Natural killer cell treated with Interleukin-12 subunit alpha and Interleukin-12 subunit beta and Interleukin-15 and Interleukin-18, amount 100 ng/mL, for 72 hours (primary cell): ENCODE results near the gene NPAS2. TPM values are rescaled to one million over a fixed set of nuclear protein-coding genes. Genes with fewer than 3 reads are reported as not detected.
A peak's percentile ranks its signal among the peaks of the same experiment; 100 is the strongest.

Source experiments
- ATAC-seq, 2 donors: fragments of 150-1000 bp; cut with Tn5 transposase in 1 of 2; sonication (Bioruptor Pico), chemical (Tn5 transposase) in 1 of 2; 2 replicates each; pipeline ENCODE4 v1.10.0; 2021
- DNase-seq: peaks from one replicate; pipeline ENCODE4 v3.0.0; 2022; ENCODE audit warnings: low spot score
- H3K27ac Mint-ChIP-seq, 2 donors: 1 replicate in 1 of 2; 2 replicates in 1 of 2; pipeline ENCODE4 v1.8.0; 2022; ENCODE audit warnings: mixed read lengths in 2 of 2, mild to moderate bottlenecking in 1 of 2, moderate library complexity in 1 of 2
- H3K27me3 Mint-ChIP-seq, 2 donors: 1 replicate in 1 of 2; 2 replicates in 1 of 2; pipeline ENCODE4 v1.8.0; 2022; ENCODE audit warnings: mixed read lengths in 2 of 2
- H3K36me3 Mint-ChIP-seq: one replicate; pipeline ENCODE4 v1.8.0; 2022; ENCODE audit warnings: mixed read lengths
- H3K4me1 Mint-ChIP-seq, 2 donors: 1 replicate in 1 of 2; 2 replicates in 1 of 2; pipeline ENCODE4 v1.8.0; 2022; ENCODE audit warnings: low read depth in 2 of 2, mixed read lengths in 2 of 2, mild to moderate bottlenecking in 1 of 2
- H3K4me3 Mint-ChIP-seq: one replicate; pipeline ENCODE4 v1.8.0; 2022; ENCODE audit warnings: mixed read lengths
- H3K9me3 Mint-ChIP-seq: 2 replicates; pipeline ENCODE4 v1.8.0; 2022; ENCODE audit warnings: mixed read lengths
- total RNA-seq, 2 donors: library from RNA; stranded (reverse); gene quantifications; one replicate each; pipeline ENCODE4 v1.2.3, GENCODE V29; 2022

NPAS2 gene
- total RNA-seq, 2 donors from 2014 or later = 0.31 to 0.53 TPM

DNA sequence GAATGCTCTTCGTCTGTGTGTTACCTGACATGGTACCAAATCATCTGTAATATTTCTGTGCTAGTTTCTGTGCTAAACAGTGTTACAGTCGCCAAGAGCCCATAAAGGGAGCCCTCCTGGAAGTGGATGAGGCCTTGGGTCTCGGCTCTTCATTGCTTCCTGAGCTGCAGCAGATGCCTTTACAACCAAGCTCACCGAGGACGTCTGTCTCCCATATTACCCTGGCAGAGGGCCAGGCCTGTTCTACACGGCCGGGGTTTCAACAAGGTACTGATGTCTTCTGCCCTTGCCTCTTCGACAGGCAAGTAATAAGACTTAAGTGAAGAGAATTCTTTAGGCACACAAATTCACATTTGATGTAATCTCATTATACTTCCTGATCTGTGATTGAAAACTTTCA is 199.0 kb downstream of the NPAS2 start:
- DNase-seq (no peak), ATAC-seq (no peak)
- H3K9me3 Mint-ChIP-seq = no peaks in the 10 kb centered on the region
- H3K27me3 Mint-ChIP-seq = no peaks in the 10 kb centered on the region
- H3K27ac Mint-ChIP-seq = no peak overlapping the region
- no peak overlapping the region for H3K4me3 Mint-ChIP-seq
- H3K36me3 Mint-ChIP-seq = peaks cover under 1% of the 10 kb centered on the region
- H3K4me1 Mint-ChIP-seq = peaks cover 0 to 5% of the 10 kb centered on the region in 2 donors

DNA sequence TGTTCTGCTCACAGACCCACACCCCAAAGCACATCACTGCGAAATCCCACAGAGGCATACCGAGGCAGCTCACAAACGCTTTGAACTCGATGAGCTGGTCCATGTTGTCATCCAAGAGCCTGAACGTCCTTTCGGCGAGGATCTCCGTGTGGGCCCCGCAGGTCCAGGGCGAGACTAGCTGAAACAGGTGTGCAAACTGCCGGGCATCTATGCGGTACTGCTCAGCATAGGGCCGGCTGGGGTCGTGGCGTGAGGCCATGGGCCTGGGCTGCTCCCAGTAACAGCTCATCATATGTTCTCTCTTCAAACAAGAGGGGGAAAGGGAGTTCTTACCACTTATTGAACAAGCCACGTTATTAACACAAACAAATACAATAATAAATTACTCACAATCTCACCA is 202.3 kb downstream of the NPAS2 start:
- ATAC-seq = no peak

DNA sequence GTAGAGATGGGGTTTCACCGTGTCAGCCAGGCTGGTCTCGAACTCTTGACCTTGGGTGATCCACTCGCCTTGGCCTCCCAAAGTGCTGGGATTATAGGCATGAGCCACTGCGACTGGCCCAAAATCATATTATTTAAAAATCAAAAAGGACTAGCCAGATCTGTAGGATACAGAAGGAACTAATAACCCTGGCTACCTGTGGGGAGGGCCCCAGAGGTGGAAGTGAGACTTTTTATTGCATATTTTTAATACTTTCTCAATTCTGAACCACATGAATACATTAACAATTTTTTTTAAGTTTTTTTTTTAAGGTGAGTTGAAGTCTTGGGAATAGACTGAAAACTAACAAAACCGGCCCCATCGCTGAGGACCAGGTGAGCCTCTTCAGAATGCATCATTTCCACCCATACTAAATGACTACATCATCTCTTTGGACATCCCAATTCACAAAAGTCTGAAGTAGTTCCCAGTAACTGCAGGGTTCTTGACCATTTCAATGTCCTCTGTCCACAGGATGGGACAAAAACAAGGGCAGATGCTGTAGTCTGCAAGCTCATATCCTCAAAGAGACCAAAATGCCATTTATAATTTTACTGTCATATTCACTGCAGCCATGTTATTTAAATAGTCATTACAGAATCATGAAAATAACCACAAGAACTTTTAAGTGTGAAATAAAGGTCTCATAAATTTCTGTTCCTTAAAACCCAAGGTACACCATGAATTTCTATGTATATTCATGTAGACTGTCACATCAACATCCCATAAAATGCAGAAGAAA is 203.6 kb downstream of the NPAS2 start:
- no peaks in the 10 kb centered on the region for H3K4me1 Mint-ChIP-seq
- no peak overlapping the region for H3K4me3 Mint-ChIP-seq
- H3K27ac Mint-ChIP-seq = no peak overlapping the region
- no peaks in the 10 kb centered on the region for H3K36me3 Mint-ChIP-seq
- ATAC-seq = no peak
- peak; percentile 12 for DNase-seq
- no peaks in the 10 kb centered on the region for H3K9me3 Mint-ChIP-seq
- no peaks in the 10 kb centered on the region for H3K27me3 Mint-ChIP-seq

More for the DNA sequence above, 202.3 kb downstream of the NPAS2 start:
- Mint-ChIP-seq H3K36me3 (no peaks in the 10 kb centered on the region), H3K4me3 (no peak overlapping the region), H3K9me3 (no peaks in the 10 kb centered on the region), H3K27ac (no peak overlapping the region), H3K27me3 (no peaks in the 10 kb centered on the region), H3K4me1 (no peaks in the 10 kb centered on the region)
- no peak for DNase-seq

- Mint-ChIP-seq H3K9me3 (no peaks in the 10 kb centered on the region), H3K36me3 (no peaks in the 10 kb centered on the region), H3K27ac (no peak overlapping the region), H3K4me3 (no peak overlapping the region), H3K4me1 (no peaks in the 10 kb centered on the region), H3K27me3 (no peaks in the 10 kb centered on the region)
- DNase-seq (no peak), ATAC-seq (no peak)
Measured at GRCh38 chr2:101025561-101025960, 205.6 kb downstream of the NPAS2 start.

DNA sequence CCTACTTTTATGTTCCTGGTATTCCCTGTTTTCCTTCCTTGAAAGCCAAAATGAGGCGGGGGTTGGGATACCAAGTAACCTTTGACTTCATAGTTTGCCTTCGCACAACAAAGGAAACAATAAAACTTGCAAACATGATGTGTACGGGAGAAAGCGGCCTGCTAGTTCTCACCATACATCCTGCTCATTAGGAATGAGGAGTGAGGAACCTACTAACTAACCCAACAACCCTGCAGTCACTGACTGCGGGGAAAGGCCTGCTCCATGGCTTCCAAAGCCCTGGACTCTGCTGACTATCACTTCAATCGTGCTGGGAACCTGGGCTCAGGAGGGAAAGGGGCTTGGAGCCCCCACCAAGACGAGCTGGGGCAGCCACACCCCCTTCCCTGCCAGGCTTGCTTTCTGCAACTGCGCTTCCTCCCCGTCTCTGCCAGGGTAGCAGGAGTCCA is 206.3 kb downstream of the NPAS2 start:
- Mint-ChIP-seq H3K36me3 (no peaks in the 10 kb centered on the region), H3K4me3 (no peak overlapping the region), H3K27ac (no peak overlapping the region), H3K4me1 (no peaks in the 10 kb centered on the region), H3K27me3 (no peaks in the 10 kb centered on the region), H3K9me3 (no peaks in the 10 kb centered on the region)
- DNase-seq = peak; percentile 8
- no peak for ATAC-seq

- DNase-seq = no peak
- Mint-ChIP-seq H3K9me3 (no peaks in the 10 kb centered on the region), H3K27me3 (peaks cover 0 to 2% of the 10 kb centered on the region in 2 donors), H3K27ac (no peak overlapping the region), H3K36me3 (no peaks in the 10 kb centered on the region), H3K4me1 (no peaks in the 10 kb centered on the region), H3K4me3 (no peak overlapping the region)
- ATAC-seq = peak in 1 of 2 donors; percentile 33
Measured at GRCh38 chr2:101026923-101027469, 207.1 kb downstream of the NPAS2 start.

- ATAC-seq = no peak
- Mint-ChIP-seq H3K4me1 (no peaks in the 10 kb centered on the region), H3K9me3 (no peaks in the 10 kb centered on the region), H3K27me3 (peaks cover 0 to 2% of the 10 kb centered on the region in 2 donors), H3K27ac (no peak overlapping the region), H3K36me3 (no peaks in the 10 kb centered on the region), H3K4me3 (no peak overlapping the region)
- DNase-seq = no peak
Measured at GRCh38 chr2:101027852-101028251, 207.9 kb downstream of the NPAS2 start.

DNA sequence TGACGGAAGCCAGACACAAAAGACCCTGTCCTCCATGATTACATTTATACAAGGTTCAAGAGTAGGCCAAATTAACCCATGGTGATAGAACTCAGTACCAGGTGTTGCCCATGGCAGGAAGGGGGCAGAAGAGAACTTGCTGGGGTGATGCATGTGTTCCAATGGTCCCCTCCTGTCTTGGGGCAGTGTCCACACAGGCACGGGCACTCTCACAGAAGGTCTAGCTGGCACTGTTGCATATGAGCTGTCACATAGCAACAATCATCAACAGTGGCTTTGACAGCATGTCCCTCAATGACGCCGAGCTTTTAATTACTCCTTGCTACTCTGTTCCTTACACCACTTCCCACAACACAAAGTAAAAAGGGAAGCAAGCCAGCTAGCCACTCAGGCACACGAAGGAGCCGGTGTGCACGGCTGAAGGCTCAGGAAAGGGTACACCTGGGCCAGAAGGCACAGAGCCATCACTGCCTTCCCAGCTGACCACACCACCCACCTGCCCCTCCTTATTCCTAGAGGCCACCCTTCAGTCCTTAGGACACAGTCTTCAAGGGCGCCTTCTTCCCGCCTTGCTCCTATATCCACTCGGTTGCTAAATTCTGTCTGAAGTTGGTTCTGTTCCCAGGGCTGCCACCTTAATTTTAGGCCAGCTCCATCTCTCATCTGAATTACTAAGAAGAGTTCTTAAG is 211.1 kb downstream of the NPAS2 start:
- no peak for ATAC-seq
- Mint-ChIP-seq H3K36me3 (no peaks in the 10 kb centered on the region), H3K4me1 (no peaks in the 10 kb centered on the region), H3K27me3 (peaks cover 0 to 2% of the 10 kb centered on the region in 2 donors), H3K9me3 (no peaks in the 10 kb centered on the region), H3K27ac (no peak overlapping the region), H3K4me3 (no peak overlapping the region)
- DNase-seq = peak; percentile 25

DNA sequence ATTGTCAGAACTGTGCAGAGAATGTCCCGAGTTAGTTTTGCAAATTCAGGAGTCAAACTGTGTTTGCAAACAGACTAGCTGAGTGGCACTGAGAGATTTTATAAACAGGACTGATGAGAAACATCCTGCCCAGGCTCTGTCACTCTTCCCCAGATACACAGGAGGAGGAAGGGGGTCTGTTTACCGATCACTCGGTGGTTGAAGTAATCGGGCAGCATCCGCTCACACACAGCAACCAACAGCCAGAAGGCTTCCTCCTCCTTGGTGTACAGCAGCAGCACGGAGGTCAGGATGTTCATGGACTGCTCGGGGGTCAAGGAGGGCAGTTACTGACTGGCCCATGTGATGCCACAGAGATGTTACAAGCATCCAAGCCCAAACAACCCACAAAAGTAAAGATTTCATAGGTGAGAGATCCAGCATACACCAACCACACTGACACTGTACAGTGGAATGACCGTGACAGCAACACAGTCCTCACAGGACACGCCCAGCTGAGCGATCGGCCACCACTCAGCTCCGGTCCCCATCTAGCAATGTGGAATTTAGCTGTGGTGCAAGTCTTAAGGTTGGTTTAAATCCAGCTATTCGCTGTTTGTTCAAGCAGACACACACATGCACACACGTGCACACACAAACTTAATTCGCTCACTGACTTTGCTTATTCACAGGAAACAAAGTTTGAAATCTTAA is 212.3 kb downstream of the NPAS2 start:
- Mint-ChIP-seq H3K4me3 (no peak overlapping the region), H3K27ac (no peak overlapping the region), H3K27me3 (peaks cover 0 to 2% of the 10 kb centered on the region in 2 donors), H3K9me3 (no peaks in the 10 kb centered on the region), H3K4me1 (no peaks in the 10 kb centered on the region), H3K36me3 (no peaks in the 10 kb centered on the region)
- ATAC-seq (peak in 1 of 2 donors; percentile 48), DNase-seq (no peak)

- Mint-ChIP-seq H3K4me3 (no peak overlapping the region), H3K27ac (no peak overlapping the region), H3K36me3 (no peaks in the 10 kb centered on the region), H3K9me3 (no peaks in the 10 kb centered on the region), H3K27me3 (peaks cover 0 to 10% of the 10 kb centered on the region in 2 donors), H3K4me1 (peaks cover 5 to 7% of the 10 kb centered on the region in 2 donors)
- ATAC-seq (no peak), DNase-seq (no peak)
Measured at GRCh38 chr2:101036562-101036961, 216.6 kb downstream of the NPAS2 start.

GRCh38 chr2:101037161-101037755 is 217.3 kb downstream of the NPAS2 start:
- Mint-ChIP-seq H3K9me3 (no peaks in the 10 kb centered on the region), H3K27ac (no peak overlapping the region), H3K27me3 (peaks cover 0 to 8% of the 10 kb centered on the region in 2 donors), H3K36me3 (no peaks in the 10 kb centered on the region), H3K4me1 (peaks cover 5 to 7% of the 10 kb centered on the region in 2 donors), H3K4me3 (no peak overlapping the region)
- no peak for ATAC-seq
- DNase-seq = no peak

GRCh38 chr2:101038455-101039255 is 218.7 kb downstream of the NPAS2 start:
- peaks cover 5 to 7% of the 10 kb centered on the region in 2 donors for H3K4me1 Mint-ChIP-seq
- H3K9me3 Mint-ChIP-seq = no peaks in the 10 kb centered on the region
- H3K4me3 Mint-ChIP-seq = no peak overlapping the region
- DNase-seq (no peak), ATAC-seq (no peak)
- no peak overlapping the region for H3K27ac Mint-ChIP-seq
- no peaks in the 10 kb centered on the region for H3K36me3 Mint-ChIP-seq
- peaks cover 0 to 8% of the 10 kb centered on the region in 2 donors for H3K27me3 Mint-ChIP-seq

GRCh38 chr2:101040072-101040471 is 220.1 kb downstream of the NPAS2 start:
- Mint-ChIP-seq H3K27ac (no peak overlapping the region), H3K4me3 (no peak overlapping the region), H3K27me3 (peaks cover 8 to 10% of the 10 kb centered on the region in 2 donors), H3K4me1 (peaks cover 5 to 7% of the 10 kb centered on the region in 2 donors), H3K9me3 (no peaks in the 10 kb centered on the region), H3K36me3 (no peaks in the 10 kb centered on the region)
- ATAC-seq (no peak), DNase-seq (no peak)
